GM18868 (cell line): ENCODE data around the gene PRPF8.
"Not testable (repeated sequence)": the region's sequence is repeated elsewhere in the genome, so short reads cannot be mapped to it uniquely, and the experiment has no call there.

Experiments used
- ATAC-seq: cut with Tn5 transposase; IDR thresholded peaks from one replicate; pipeline ENCODE4 v1.9.1; 2021; ENCODE audit warnings: mild to moderate bottlenecking, moderate library complexity; ENCODE audit not compliant: unreplicated experiment

Gene PRPF8

DNA sequence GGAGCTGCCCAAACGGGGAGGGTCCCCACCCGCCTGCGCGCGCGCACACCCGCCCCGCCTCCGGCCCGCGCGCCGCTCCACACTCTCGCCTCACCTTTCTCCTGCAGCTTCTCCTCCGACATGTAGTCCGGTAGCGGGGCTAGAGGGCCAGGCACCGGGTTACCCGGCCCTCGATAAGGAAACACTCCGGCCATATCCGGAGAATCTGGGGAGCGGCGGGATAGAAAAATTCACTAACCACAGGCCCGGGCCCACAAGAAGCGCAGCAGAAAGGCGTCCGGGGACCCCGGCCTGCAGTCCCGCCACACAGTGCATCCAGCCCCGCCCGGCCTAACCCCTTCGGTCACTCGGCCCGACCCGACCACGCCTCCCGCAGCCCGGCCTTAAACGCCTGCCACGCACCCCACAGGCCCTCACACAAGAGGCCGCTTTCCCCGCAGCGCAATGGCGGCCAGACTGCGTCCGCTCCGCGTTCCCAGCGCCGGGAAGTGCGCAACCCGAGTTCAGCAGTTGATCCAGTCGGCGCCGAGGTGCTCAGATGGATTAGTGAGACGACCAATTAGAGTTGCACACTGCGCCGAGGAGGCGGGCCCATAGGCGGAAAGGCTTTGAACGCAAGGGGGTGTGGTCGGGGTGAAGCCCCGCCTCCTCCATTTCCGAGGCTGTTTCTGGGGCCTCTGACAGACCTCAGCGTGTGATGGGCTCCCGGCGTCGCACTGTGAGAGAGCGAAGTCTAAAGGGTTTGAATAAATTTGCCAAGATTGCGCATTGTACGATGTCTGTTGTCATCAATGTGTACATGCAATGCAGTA is at the start of gene PRPF8:
Gene PRPF8, minus strand, starts transcription at position 490 of the 812 bp plus-strand sequence. Its CDS starts 296 bp downstream, at position 194.
- ATAC-seq = peak; percentile 98

GRCh38 chr17:1733759-1734158 is 49.1 kb upstream of the PRPF8 start:
- ATAC-seq = no peak

- ATAC-seq = no peak
Measured at GRCh38 chr17:1732833-1733321, 48.2 kb upstream of the PRPF8 start.

DNA sequence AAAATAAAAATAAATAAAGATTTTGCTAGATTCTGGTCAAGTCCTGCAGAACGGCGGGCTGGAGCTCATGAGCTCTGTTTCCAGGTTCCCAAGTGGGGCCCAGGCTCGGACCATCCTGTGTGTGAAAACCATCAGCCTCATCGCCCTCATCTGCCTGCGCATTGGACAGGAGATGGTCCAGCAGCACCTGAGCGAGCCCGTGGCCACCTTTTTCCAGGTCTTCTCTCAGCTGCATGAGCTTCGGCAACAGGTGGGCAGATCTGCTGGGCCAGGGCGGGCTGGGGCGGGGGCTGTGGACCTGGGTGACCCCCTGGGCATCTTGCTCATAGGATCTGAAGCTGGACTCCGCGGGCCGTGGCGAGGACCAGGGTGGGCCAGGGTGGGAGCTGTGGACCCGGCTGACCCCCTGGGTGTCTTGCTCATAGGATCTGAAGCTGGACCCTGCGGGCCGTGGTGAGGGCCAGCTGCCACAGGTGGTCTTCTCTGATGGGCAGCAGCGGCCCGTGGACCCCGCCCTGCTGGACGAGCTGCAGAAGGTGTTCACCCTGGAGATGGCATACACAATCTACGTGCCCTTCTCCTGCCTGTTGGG is 47.7 kb upstream of the PRPF8 start:
- no peak for ATAC-seq

DNA sequence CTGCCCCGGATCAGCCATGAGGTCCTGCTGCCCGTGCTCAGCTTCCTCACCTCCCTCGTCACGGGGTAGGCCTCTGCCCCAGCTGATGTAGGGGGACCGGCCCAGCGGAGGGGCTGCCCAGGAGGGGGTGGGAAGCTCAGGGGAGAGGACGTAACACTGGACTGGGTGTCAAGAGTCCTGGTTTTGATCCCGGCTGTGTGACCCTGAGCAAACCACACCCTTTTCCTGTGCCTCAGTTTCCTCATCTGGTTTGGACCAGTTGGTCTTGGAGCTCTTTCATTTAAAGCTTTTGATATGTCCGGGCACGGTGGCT is 46.5 kb upstream of the PRPF8 start:
- ATAC-seq = no peak

GRCh38 chr17:1730326-1731193 is 45.9 kb upstream of the PRPF8 start:
- ATAC-seq = no peak

DNA sequence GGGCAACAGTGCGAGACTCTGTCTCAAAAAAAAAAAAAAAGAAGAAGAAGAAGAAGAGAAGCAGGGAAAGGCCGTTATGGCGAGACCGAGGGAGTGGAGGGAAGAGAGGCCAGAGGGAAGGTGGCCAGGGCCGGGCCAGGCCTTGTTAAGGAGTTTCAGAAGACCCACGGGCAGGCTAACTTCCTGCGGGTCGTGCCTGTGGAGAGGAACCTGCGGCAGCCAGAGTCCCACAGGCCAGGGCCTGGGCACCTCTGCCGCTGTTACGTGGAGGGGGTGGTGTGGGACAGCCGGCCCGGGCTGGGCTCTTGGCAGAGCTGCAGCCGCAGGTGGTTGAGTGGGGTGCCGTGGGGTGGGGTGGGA is 45.3 kb upstream of the PRPF8 start:
- ATAC-seq = no peak

- ATAC-seq = no peak
Measured at GRCh38 chr17:1727876-1728630, 43.4 kb upstream of the PRPF8 start.

DNA sequence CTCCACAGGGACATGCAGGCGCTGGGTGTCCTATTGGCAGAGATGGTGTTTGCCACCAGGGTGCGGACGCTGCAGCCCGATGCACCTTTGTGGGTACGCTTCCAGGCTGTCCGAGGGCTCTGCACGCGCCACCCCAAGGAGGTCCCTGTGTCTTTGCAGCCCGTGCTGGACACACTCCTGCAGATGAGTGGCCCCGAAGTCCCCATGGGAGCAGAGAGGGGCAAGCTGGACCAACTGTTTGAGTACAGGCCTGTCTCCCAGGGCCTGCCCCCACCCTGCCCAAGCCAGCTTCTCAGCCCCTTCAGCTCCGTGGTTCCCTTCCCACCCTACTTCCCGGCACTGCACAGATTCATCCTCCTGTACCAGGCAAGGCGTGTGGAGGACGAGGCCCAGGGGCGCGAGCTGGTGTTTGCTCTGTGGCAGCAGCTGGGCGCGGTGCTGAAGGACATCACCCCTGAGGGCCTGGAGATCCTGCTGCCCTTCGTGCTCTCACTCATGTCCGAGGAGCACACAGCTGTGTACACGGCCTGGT is 42.7 kb upstream of the PRPF8 start:
- ATAC-seq = no peak

- ATAC-seq = no peak
Measured at GRCh38 chr17:1726626-1727257, 42.1 kb upstream of the PRPF8 start.

- ATAC-seq = no peak
Measured at GRCh38 chr17:1725642-1726511, 41.2 kb upstream of the PRPF8 start.

DNA sequence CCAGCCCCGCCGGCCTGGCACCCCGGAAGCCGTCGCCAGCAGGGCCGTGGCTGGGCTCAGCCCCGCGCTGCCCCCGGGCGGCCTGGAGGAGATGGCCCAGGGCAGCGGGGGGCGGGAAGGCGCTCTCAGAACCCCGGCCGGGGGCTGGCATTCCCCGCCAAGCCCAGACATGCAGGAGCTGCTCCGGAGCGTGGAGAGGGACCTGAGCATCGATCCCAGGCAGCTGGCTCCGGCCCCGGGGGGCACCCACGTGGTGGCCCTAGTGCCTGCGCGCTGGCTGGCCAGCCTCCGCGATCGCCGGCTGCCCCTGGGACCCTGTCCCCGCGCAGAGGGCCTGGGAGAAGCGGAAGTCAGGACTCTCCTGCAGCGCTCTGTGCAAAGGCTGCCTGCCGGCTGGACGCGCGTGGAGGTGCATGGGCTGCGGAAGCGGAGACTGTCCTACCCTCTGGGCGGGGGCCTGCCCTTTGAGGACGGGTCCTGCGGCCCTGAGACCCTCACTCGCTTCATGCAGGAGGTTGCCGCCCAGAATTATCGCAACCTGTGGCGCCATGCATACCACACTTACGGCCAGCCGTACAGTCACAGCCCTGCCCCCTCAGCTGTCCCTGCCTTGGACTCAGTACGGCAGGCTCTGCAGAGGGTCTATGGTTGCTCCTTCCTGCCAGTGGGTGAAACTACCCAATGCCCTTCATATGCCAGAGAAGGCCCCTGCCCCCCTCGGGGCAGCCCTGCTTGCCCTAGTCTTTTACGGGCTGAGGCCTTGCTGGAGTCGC is 40.4 kb upstream of the PRPF8 start:
- ATAC-seq = peak; percentile 27

- ATAC-seq = peak; percentile 50
Measured at GRCh38 chr17:1724351-1724868, 39.7 kb upstream of the PRPF8 start, which contains the start of gene WDR81. TSS of gene WDR81 (plus strand) at chr17:1724704. CDS start at chr17:1724960, 256 bp downstream.

- not testable (repeated sequence) for ATAC-seq
Measured at GRCh38 chr17:1722022-1722421, 37.4 kb upstream of the PRPF8 start.

DNA sequence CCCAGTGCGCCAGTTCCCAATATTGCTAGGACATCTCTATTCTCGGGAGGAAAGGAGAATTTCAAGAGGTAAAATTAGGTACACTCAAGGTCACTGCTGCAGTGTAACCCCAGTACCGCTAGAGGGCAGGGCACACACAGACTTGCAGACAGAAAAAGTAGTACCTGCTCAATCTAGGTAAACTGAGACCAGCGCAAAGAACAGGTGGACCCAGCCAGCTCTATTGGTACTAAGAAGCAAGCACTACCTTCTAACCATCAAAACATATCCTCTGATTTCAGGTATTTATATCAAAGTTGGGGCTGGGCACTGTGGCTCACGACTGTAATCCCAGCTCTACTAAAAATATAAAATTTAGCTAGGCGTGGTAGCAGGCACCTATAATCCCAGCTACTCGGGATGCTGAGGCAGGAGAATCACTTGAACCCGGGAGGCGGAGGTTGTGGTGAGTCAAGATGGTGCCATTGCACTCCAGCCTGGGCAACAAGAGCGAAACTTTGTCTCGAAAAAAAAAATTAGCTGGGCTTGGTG is 36.3 kb upstream of the PRPF8 start:
- ATAC-seq = no peak

DNA sequence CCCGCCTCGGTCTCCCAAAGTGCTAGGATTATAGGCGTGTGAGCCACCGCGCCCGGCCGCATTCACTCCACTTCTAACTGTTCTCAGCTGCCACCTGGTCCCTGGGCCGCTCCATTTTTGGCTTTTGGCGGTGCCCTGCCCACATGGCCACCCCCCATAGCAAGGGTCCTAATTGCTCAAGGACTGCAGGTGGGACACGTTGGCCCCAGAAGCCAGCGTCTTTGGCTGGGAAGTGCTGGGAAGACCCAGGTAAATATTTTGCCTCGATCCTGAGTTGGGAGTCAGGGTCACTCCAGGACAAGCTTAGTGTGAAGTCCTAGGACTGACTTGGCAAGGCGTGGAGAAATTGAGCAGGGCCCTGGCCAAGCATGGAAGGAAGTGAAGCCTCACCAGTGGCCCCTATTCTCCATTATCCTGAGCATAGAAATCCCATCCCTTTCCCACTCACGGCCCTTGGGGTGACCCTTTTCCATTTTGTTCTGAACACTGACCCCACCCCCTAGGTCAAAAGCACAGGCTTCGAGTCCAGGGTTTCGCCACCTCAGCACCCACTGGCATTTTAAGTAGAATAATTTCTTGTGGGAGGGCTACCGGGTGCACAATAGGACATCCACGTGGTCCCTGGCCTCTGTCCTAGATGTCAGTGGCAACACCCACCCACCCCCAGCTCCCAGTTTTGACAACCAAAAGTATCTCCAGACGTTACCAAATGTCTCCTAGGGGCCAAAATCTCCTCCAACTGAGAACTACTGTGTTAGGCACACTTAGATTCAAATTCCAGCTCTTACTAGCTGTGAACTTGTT is 33.9 kb upstream of the PRPF8 start:
- no peak for ATAC-seq
